ENCODE measurements around the gene ADGRB3.

GRCh38 chr6:68729377-68729903, 94.4 kb downstream of the ADGRB3 start:
- no peak for TF ChIP-seq EZH2 (optimal IDR thresholded peaks at IDR 0.05; ENCODE audit: low read depth, low read length)
- TF ChIP-seq, protein P1, sequence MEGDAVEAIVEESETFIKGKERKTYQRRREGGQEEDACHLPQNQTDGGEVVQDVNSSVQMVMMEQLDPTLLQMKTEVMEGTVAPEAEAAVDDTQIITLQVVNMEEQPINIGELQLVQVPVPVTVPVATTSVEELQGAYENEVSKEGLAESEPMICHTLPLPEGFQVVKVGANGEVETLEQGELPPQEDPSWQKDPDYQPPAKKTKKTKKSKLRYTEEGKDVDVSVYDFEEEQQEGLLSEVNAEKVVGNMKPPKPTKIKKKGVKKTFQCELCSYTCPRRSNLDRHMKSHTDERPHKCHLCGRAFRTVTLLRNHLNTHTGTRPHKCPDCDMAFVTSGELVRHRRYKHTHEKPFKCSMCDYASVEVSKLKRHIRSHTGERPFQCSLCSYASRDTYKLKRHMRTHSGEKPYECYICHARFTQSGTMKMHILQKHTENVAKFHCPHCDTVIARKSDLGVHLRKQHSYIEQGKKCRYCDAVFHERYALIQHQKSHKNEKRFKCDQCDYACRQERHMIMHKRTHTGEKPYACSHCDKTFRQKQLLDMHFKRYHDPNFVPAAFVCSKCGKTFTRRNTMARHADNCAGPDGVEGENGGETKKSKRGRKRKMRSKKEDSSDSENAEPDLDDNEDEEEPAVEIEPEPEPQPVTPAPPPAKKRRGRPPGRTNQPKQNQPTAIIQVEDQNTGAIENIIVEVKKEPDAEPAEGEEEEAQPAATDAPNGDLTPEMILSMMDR (IDR thresholded peaks at IDR 0.05; ENCODE audit: low read length) = no peak
- TF ChIP-seq EZH2phosphoT487 (IDR thresholded peaks at IDR 0.05; ENCODE audit: low read length) = no peak
